Measurements from ENCODE around the gene ALDH3A2.

ALDH3A2 gene

DNA sequence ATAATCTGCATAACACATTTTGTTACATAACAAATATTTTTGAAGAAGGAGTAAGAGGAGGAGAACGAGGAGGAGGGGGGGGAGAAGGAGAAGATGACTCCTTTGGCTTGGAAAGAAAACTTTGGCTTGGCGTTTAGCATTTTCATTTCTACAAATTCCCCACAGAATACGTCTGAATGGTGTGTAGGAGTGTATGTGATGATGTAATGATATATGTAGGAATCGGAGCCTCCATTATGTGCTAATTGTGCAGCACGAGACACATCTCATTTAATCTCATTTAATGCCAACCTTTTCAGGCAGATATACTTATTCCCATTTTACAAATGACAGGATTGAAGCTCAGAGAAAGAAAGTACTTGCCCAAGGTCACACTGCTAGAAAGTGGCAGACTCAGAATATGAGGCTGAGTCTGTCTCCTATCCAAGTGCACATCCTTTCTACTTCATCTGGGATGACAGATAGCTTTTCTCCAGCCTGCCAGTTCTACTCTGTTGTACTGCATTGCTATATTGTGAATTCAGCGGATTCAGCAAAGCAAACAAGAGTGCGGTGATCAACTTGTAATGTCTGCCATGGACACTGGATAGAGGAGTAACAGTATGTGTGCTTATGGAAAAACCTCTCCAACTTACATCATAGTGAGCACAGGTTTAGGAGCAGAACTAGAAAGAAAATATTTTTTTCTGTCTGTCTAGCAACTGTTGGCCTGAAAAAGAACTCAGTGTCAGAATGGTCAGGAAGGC lies 78.3 kb downstream of the ALDH3A2 start:
- H3K9me3 ChIP-seq (ENCODE audit: insufficient read depth, low read length, severe bottlenecking): no peaks in the 10 kb centered on the region
- no peaks in the 10 kb centered on the region for H3K36me3 ChIP-seq (ENCODE audit: insufficient read depth, low read length)
- H4K20me1 ChIP-seq (ENCODE audit: insufficient read depth, low read length): no peaks in the 10 kb centered on the region
- H3K79me2 ChIP-seq (ENCODE audit: insufficient read depth, low read length): no peaks in the 10 kb centered on the region
- no peak overlapping the region for H3K27ac ChIP-seq (ENCODE audit: low read length)
- H2AFZ ChIP-seq (ENCODE audit: low read depth, low read length): no peak overlapping the region
- no peak for ATAC-seq (ENCODE audit: insufficient read depth, low read depth)
- H3K9ac ChIP-seq (ENCODE audit: low read depth, low read length): no peak overlapping the region
- no peak overlapping the region for H3K4me2 ChIP-seq (ENCODE audit: insufficient read depth, low read length)
- H3K4me3 ChIP-seq (ENCODE audit: low read depth in 1 of 2, low read length in 2 of 2): no peak overlapping the region
- H3K4me1 ChIP-seq (ENCODE audit: insufficient read depth, low read length): no peaks in the 10 kb centered on the region
- TF ChIP-seq, protein P1, sequence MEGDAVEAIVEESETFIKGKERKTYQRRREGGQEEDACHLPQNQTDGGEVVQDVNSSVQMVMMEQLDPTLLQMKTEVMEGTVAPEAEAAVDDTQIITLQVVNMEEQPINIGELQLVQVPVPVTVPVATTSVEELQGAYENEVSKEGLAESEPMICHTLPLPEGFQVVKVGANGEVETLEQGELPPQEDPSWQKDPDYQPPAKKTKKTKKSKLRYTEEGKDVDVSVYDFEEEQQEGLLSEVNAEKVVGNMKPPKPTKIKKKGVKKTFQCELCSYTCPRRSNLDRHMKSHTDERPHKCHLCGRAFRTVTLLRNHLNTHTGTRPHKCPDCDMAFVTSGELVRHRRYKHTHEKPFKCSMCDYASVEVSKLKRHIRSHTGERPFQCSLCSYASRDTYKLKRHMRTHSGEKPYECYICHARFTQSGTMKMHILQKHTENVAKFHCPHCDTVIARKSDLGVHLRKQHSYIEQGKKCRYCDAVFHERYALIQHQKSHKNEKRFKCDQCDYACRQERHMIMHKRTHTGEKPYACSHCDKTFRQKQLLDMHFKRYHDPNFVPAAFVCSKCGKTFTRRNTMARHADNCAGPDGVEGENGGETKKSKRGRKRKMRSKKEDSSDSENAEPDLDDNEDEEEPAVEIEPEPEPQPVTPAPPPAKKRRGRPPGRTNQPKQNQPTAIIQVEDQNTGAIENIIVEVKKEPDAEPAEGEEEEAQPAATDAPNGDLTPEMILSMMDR (IDR thresholded peaks at IDR 0.05; ENCODE audit: borderline replicate concordance, extremely low read depth, low read length, poor library complexity, severe bottlenecking): no peak
- TF ChIP-seq EZH2 (IDR thresholded peaks at IDR 0.05; ENCODE audit: borderline replicate concordance, low read depth, low read length, severe bottlenecking): no peak
- no peak for DNase-seq
- H3K27me3 ChIP-seq (ENCODE audit: insufficient read depth, low read length, poor library complexity): peaks cover 6% of the 10 kb centered on the region

Data from DND-41 (cell line).